Panc1 (cell line): Measurements from ENCODE around the gene C1orf105. TPM values are rescaled to one million over a fixed set of nuclear protein-coding genes. Genes with fewer than 3 reads are reported as not detected.

Experiments
- ATAC-seq: fragments of 200-7000 bp; cut with Tn5 transposase; 2 replicates; pipeline ENCODE4 v1.9.1; 2020; ENCODE audit warnings: mild to moderate bottlenecking, moderate library complexity
- BruUV-seq: library from RNA; stranded (reverse); fragments of 400-500 nt; replicated peaks from 2 replicates; lab custom pipeline; 2021; lab: Mats Ljungman, UMichigan
- CTCF ChIA-PET: fragments of 300-600 bp; sonication (Branson Sonifier 250); formaldehyde crosslinking; loops from one replicate; lab custom pipeline; 2022; ENCODE audit warnings: antibody characterized with exemption; lab: Charles Lee
- POLR2A ChIA-PET: fragments of 300-600 bp; sonication (Branson Sonifier 250); formaldehyde crosslinking; loops from one replicate; lab custom pipeline; 2022; ENCODE audit warnings: antibody characterized with exemption; lab: Charles Lee
- DNase-seq: peaks from one replicate; pipeline ENCODE4 v3.0.0-alpha.2; 2010; ENCODE audit warnings: low read depth, low spot score
- H3K27ac ChIP-seq: 2 replicates; pipeline ENCODE4 v1.5.1; 2011; ENCODE audit warnings: mild to moderate bottlenecking, low read length, inconsistent platforms
- H3K27me3 ChIP-seq: fragments of 200-500 bp; sonication (Bioruptor generic); 2 replicates; pipeline ENCODE4 v1.6.0; 2014; ENCODE audit warnings: low read length, inconsistent platforms; ENCODE audit not compliant: control insufficient read depth, insufficient read depth
- H3K36me3 ChIP-seq: fragments of 200-500 bp; sonication (Bioruptor generic); 2 replicates; pipeline ENCODE4 v1.5.1; 2014; ENCODE audit warnings: inconsistent platforms, mild to moderate bottlenecking, low read length, moderate library complexity; ENCODE audit not compliant: control insufficient read depth, insufficient read depth
- H3K4me1 ChIP-seq: 2 replicates; pipeline ENCODE4 v1.5.1; 2011; ENCODE audit warnings: inconsistent platforms, mild to moderate bottlenecking, low read length, moderate library complexity; ENCODE audit not compliant: control insufficient read depth, insufficient read depth
- H3K4me3 ChIP-seq, 2 experiments: 2 replicates each; pipeline ENCODE4 v1.5.1; 2011 to 2012; ENCODE audit warnings: low read depth in 2 of 2, low read length in 2 of 2, mild to moderate bottlenecking in 2 of 2, inconsistent platforms in 1 of 2, moderate library complexity in 1 of 2
- H3K9me3 ChIP-seq: fragments of 200-500 bp; sonication (Bioruptor generic); 2 replicates; pipeline ENCODE4 v1.5.1; 2014; ENCODE audit warnings: low read depth, mild to moderate bottlenecking, inconsistent platforms, low read length, moderate library complexity; ENCODE audit not compliant: control insufficient read depth, insufficient read depth
- POLR2AphosphoS5 ChIP-seq: IDR thresholded peaks from 2 replicates; pipeline ENCODE4 v1.6.1; 2012; ENCODE audit warnings: mild to moderate bottlenecking, low read depth, low read length, moderate library complexity
- REST ChIP-seq, 2 experiments: IDR thresholded peaks; 2 replicates each; pipeline ENCODE4 v1.6.1; 2011 to 2012; ENCODE audit warnings: low read depth in 2 of 2, control low read depth in 1 of 2, low read length in 1 of 2, mild to moderate bottlenecking in 1 of 2, moderate library complexity in 1 of 2; ENCODE audit not compliant: insufficient read depth in 1 of 2
- SIN3A ChIP-seq: IDR thresholded peaks from 2 replicates; pipeline ENCODE4 v1.6.1; 2012; ENCODE audit warnings: low read depth, mild to moderate bottlenecking, low read length, moderate library complexity, borderline replicate concordance; ENCODE audit not compliant: insufficient read depth
- TCF7L2 ChIP-seq: IDR thresholded peaks from 2 replicates; pipeline ENCODE4 v1.6.1; 2011; ENCODE audit warnings: mild to moderate bottlenecking, low read depth, low read length, inconsistent platforms
- in situ Hi-C: cut with HindIII; loops from 2 replicates; pipeline ENCODE4 v1.10.0; 2016; ENCODE audit warnings: low sequenced_read_pairs, low pct_unique_long_range_greater_than_20kb
- intact Hi-C: fragments of 100-400 bp; cut with micrococcal nuclease; formaldehyde crosslinking; loops from one replicate; pipeline ENCODE4 v1.10.0; 2022; ENCODE audit not compliant: unreplicated experiment
- total RNA-seq: library from RNA; stranded (reverse); gene quantifications from one replicate; pipeline ENCODE4 v1.2.1, GENCODE V29; 2021; ENCODE audit not compliant: unreplicated experiment
- TF ChIP-seq, protein P1 (sequence below): fragments of 450-650 bp; IDR thresholded peaks from 2 replicates; pipeline ENCODE4 v1.5.1; 2017; ENCODE audit warnings: mild to moderate bottlenecking

C1orf105 gene
- total RNA-seq, 1 experiment from 2014 or later: not detected

DNA sequence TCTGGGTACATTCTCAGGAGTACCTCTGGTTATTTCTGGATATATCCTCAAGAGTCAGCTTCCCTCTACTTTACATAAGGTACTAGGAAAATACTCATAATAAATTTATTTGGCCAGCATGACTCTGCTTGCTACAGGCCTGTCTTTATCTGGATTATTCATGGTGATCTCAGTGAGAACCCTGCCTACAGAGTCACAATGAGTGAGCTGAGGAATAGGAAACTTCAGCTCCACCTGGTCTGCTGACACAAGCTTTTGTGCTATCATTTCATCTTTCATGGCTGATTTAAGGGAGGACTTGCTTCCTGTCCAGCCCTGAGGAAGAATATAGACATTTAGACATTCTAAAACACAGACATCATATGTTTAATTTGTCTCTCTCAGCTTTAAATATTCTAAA, 93.0 kb downstream of the C1orf105 start:
- CTCF ChIA-PET: interaction anchor here (1.1 kb wide), 1 partner anchor 203 kb away, joined by 8 read pairs; no protein-coding TSS in a partner anchor
- no TSS peak for BruUV-seq
- in situ Hi-C loops: no loop called here

DNA sequence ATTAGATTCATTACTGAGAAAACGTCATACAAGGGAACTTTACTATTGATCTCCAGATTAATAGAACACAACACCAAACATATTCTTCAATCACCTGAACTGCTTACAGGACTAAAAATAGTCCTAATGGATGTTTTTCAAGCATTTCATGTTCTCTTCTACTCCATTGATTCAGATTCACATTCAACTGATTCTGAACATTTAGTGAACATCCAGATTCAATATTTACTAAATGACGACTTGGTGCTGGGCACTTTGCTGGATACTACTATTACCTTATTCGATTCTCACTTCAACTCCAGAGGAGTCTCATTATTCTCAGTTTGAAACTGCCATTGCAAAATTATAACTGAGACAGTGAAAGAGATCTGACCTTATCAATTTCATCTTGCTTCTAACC, 93.6 kb downstream of the C1orf105 start:
- DNase-seq (no peak), ATAC-seq (no peak)
- intact Hi-C loops: no loop called here
- ChIA-PET POLR2A (no interaction called here), CTCF (interaction anchor here (1.1 kb wide), 1 partner anchor 203 kb away, joined by 8 read pairs; no protein-coding TSS in a partner anchor)
- Histone ChIP-seq H3K36me3 (no peaks in the 10 kb centered on the region), H3K27ac (no peak overlapping the region), H3K4me3 (no peak overlapping the region), H3K9me3 (no peaks in the 10 kb centered on the region), H3K27me3 (no peaks in the 10 kb centered on the region), H3K4me1 (no peaks in the 10 kb centered on the region)
- in situ Hi-C loops: no loop called here
- TF ChIP-seq TCF7L2 (no peak), POLR2AphosphoS5 (no peak), REST (IDR thresholded peaks at IDR 0.05; ENCODE audit: insufficient read depth in 1 of 2, low read depth in 2 of 2, low read length in 1 of 2) (no peak), SIN3A (no peak)
- TF ChIP-seq, protein P1, sequence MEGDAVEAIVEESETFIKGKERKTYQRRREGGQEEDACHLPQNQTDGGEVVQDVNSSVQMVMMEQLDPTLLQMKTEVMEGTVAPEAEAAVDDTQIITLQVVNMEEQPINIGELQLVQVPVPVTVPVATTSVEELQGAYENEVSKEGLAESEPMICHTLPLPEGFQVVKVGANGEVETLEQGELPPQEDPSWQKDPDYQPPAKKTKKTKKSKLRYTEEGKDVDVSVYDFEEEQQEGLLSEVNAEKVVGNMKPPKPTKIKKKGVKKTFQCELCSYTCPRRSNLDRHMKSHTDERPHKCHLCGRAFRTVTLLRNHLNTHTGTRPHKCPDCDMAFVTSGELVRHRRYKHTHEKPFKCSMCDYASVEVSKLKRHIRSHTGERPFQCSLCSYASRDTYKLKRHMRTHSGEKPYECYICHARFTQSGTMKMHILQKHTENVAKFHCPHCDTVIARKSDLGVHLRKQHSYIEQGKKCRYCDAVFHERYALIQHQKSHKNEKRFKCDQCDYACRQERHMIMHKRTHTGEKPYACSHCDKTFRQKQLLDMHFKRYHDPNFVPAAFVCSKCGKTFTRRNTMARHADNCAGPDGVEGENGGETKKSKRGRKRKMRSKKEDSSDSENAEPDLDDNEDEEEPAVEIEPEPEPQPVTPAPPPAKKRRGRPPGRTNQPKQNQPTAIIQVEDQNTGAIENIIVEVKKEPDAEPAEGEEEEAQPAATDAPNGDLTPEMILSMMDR: no peak
- BruUV-seq: no TSS peak

More for the DNA sequence above, 93.0 kb downstream of the C1orf105 start:
- no peaks in the 10 kb centered on the region for H3K27me3 ChIP-seq
- H3K9me3 ChIP-seq: no peaks in the 10 kb centered on the region
- no peaks in the 10 kb centered on the region for H3K4me1 ChIP-seq
- no peak for ATAC-seq
- DNase-seq: no peak
- H3K36me3 ChIP-seq: no peaks in the 10 kb centered on the region
- TF ChIP-seq, protein P1: no peak
- TF ChIP-seq POLR2AphosphoS5 (no peak), REST (IDR thresholded peaks at IDR 0.05; ENCODE audit: insufficient read depth in 1 of 2, low read depth in 2 of 2, low read length in 1 of 2) (no peak), TCF7L2 (no peak), SIN3A (no peak)
- intact Hi-C loops: no loop called here
- no peak overlapping the region for H3K4me3 ChIP-seq
- no peak overlapping the region for H3K27ac ChIP-seq
- POLR2A ChIA-PET: interaction anchor here (0.6 kb wide), 1 partner anchor 697 kb away, joined by 3 read pairs; no protein-coding TSS in a partner anchor
